ENCODE measurements around the gene PRDX5.

- TF ChIP-seq MAX (IDR thresholded peaks at IDR 0.05): peak; percentile 31
- TF ChIP-seq RAD21 (IDR thresholded peaks at IDR 0.05; ENCODE audit: low read depth): peak; percentile 63
- no peak for TF ChIP-seq TAF1 (IDR thresholded peaks at IDR 0.05; ENCODE audit: low read depth)
- no peak for TF ChIP-seq TEAD4 (IDR thresholded peaks at IDR 0.05)
Measured at GRCh38 chr11:64331569-64332371, 13.8 kb downstream of the PRDX5 start.
